SU-DHL-6 (cell line): ENCODE data around the gene VPS13D.

Experiments
- EZH2phosphoT487 ChIP-seq: fragments of 200-600 bp; sonication (generic), shearing (Covaris generic); conservative IDR thresholded peaks from 2 replicates; pipeline ENCODE4 v1.6.1; 2018; ENCODE audit warnings: mild to moderate bottlenecking, antibody characterized with exemption, low read length, moderate library complexity, mixed read lengths
- TF ChIP-seq, protein P1 (sequence below): fragments of 200-600 bp; sonication (generic); IDR thresholded peaks from one replicate; pipeline ENCODE4 v1.5.1; 2017; ENCODE audit warnings: antibody characterized with exemption, mild to moderate bottlenecking, low read length, moderate library complexity; ENCODE audit not compliant: insufficient read depth, poor library complexity, severe bottlenecking

DNA sequence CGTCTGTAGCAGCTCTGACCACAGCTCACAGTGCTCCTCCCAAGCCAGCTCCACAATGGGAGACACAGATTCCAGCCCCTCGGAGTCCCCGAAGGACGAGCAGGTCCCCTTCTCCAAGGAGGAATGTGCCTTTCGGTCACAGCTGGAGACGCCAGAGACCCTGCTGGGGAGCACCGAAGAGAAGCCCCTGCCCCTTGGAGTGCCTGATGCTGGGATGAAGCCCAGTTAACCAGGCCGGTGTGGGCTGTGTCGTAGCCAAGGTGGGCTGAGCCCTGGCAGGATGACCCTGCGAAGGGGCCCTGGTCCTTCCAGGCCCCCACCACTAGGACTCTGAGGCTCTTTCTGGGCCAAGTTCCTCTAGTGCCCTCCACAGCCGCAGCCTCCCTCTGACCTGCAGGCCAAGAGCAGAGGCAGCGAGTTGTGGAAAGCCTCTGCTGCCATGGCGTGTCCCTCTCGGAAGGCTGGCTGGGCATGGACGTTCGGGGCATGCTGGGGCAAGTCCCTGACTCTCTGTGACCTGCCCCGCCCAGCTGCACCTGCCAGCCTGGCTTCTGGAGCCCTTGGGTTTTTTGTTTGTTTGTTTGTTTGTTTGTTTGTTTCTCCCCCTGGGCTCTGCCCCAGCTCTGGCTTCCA, 22.9 kb upstream of the VPS13D start:
- TF ChIP-seq, protein P1, sequence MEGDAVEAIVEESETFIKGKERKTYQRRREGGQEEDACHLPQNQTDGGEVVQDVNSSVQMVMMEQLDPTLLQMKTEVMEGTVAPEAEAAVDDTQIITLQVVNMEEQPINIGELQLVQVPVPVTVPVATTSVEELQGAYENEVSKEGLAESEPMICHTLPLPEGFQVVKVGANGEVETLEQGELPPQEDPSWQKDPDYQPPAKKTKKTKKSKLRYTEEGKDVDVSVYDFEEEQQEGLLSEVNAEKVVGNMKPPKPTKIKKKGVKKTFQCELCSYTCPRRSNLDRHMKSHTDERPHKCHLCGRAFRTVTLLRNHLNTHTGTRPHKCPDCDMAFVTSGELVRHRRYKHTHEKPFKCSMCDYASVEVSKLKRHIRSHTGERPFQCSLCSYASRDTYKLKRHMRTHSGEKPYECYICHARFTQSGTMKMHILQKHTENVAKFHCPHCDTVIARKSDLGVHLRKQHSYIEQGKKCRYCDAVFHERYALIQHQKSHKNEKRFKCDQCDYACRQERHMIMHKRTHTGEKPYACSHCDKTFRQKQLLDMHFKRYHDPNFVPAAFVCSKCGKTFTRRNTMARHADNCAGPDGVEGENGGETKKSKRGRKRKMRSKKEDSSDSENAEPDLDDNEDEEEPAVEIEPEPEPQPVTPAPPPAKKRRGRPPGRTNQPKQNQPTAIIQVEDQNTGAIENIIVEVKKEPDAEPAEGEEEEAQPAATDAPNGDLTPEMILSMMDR: no peak
- TF ChIP-seq EZH2phosphoT487: no peak
